Measurements from ENCODE around the gene CCDC175. TPM values are rescaled to one million over a fixed set of nuclear protein-coding genes. Genes with fewer than 3 reads are reported as not detected.

Gene CCDC175
- total and polyA plus RNA-seq, 10 of the 15 experiments (the other 5 are each of a cell fraction or from before 2014, with no cell fraction given), result not detected

- DNase-seq (ENCODE audit: low read depth, low spot score) (no peak), ATAC-seq (no peak), FAIRE-seq (no peak)
- in situ Hi-C loops (cut with MboI), result loop anchor here (25.0 kb wide), 1 partner anchor 679 kb away; the partner anchor contains the start of gene DHRS7
- intact Hi-C loops (cut with micrococcal nuclease; ENCODE audit: unreplicated experiment), result loop anchor here (10.0 kb wide), 2 partner anchors 611 to 681 kb away; partner anchors contain the start of genes DHRS7 and PCNX4
- no TSS peak for BruUV-seq (replicated peaks)
- H3K36me3 ChIP-seq (ENCODE audit: control insufficient read depth in 2 of 2, insufficient read depth in 2 of 2, low read length in 1 of 2), result no peaks in the 10 kb centered on the region
- no peaks in the 10 kb centered on the region for H3K27me3 ChIP-seq (replicated peaks in 1 of 2; ENCODE audit: control insufficient read depth in 2 of 2, insufficient read depth in 2 of 2, low read length in 1 of 2)
- H3K9me3 ChIP-seq (replicated peaks; ENCODE audit: control insufficient read depth, insufficient read depth, low read length), result no peaks in the 10 kb centered on the region
- ChIA-PET POLR2A (interaction anchor here (0.6 to 1.7 kb wide), 3 partner anchors 18 to 1936 kb away, joined by 3 to 6 read pairs (median 3); partner anchors contain the start of gene GPR135), CTCF (interaction anchor here (0.8 to 2.2 kb wide), 10 partner anchors 9 to 355 kb away, joined by 3 to 6 read pairs (median 4); partner anchors contain the start of gene GPR135), SMC1A (ENCODE audit: uncharacterized antibody, unreplicated experiment) (interaction anchor here (1.1 to 1.4 kb wide), 2 partner anchors 9 to 208 kb away, joined by 3 to 4 read pairs; no protein-coding TSS in a partner anchor), RAD21 (ENCODE audit: unreplicated experiment) (interaction anchor here (1.3 to 1.5 kb wide), 3 partner anchors 14 to 358 kb away, joined by 3 to 4 read pairs (median 3); no protein-coding TSS in a partner anchor)
- H3K27ac ChIP-seq (ENCODE audit: control insufficient read depth, insufficient read depth), result peak overlapping the region; percentile 85
- peaks cover 60% of the 10 kb centered on the region for H3K79me2 ChIP-seq (ENCODE audit: control insufficient read depth, insufficient read depth, low read length)
- TF ChIP-seq EP300 (IDR thresholded peaks at IDR 0.05; ENCODE audit: borderline replicate concordance in 1 of 2, control insufficient read depth in 1 of 2, low read depth in 2 of 2, low read length in 2 of 2) (0 out of 4 replicates have a peak, but pooled peaks of 1 of the 2 experiments have one; percentile 4), LARP7 (IDR thresholded peaks at IDR 0.05) (no peak), SP1 (IDR thresholded peaks at IDR 0.05; ENCODE audit: low read depth, low read length) (no peak), IRF4 (IDR thresholded peaks at IDR 0.05; ENCODE audit: low read depth, low read length) (no peak), IKZF2 (IDR thresholded peaks at IDR 0.05) (peak in 1 of 2 experiments; percentile 28; a peak in 1 of 4 replicates), IKZF1 (conservative IDR thresholded peaks at IDR 0.05) (no peak)
- H3K4me3 ChIP-seq, result peak overlapping the region; percentile 83
- H3K4me2 ChIP-seq (ENCODE audit: control insufficient read depth, insufficient read depth), result peak overlapping the region; percentile 96
- no peaks in the 10 kb centered on the region for H4K20me1 ChIP-seq (ENCODE audit: control insufficient read depth, insufficient read depth)
- peak overlapping the region; percentile 76 for H3K9ac ChIP-seq (ENCODE audit: control insufficient read depth, insufficient read depth, low read length)
- H3K4me1 ChIP-seq (ENCODE audit: control insufficient read depth, insufficient read depth, low read length), result peaks cover 10% of the 10 kb centered on the region; the same call in 1 of the 2 replicates
- 1% methylated on average over 16 of the region's 16 CpGs for WGBS (ENCODE audit: insufficient coverage, insufficient replicate concordance, low lambda C conversion rate, missing lambda C conversion rate)
- H2AFZ ChIP-seq (ENCODE audit: control insufficient read depth, low read depth, low read length), result peak overlapping the region; percentile 32; the same call in 1 of the 2 replicates
Observed at GRCh38 chr14:59483363-59483762, 93.2 kb downstream of the CCDC175 start.

Measured in GM12878 (cell line).